AG10803 (cell line): ENCODE results near the gene NHSL2.

Experiments
- DNase-seq: peaks from one replicate; pipeline ENCODE4 v3.0.0; 2010; ENCODE audit warnings: low read depth
- H3K4me3 ChIP-seq: 2 replicates; pipeline ENCODE4 v1.5.1; 2011; ENCODE audit warnings: mild to moderate bottlenecking, low read length, control low read depth
- TF ChIP-seq, protein P1 (sequence below): conservative IDR thresholded peaks from 2 replicates; pipeline ENCODE4 v1.5.1; 2011; ENCODE audit warnings: mild to moderate bottlenecking, low read length, control low read depth, inconsistent platforms

The NHSL2 gene

DNA sequence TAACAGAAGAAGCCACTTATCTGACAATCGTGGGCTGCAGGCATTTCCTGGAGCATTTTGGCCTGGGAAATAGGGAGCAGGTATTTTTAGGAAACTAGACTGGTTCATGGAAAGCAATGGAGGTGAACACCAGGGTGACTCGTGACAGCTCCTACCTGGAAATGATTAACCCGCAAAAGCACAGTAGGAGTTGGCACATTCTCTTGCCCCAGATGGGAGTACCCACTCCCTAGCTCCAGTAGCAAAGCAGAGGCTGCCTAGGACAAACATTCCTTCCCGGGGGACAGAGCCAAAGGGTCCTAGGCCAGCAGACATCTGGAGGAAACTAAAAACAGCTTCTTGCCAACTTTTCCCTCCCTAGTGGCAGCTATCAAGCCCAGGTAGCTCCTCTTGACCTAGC, 192.1 kb downstream of the NHSL2 start:
- TF ChIP-seq, protein P1, sequence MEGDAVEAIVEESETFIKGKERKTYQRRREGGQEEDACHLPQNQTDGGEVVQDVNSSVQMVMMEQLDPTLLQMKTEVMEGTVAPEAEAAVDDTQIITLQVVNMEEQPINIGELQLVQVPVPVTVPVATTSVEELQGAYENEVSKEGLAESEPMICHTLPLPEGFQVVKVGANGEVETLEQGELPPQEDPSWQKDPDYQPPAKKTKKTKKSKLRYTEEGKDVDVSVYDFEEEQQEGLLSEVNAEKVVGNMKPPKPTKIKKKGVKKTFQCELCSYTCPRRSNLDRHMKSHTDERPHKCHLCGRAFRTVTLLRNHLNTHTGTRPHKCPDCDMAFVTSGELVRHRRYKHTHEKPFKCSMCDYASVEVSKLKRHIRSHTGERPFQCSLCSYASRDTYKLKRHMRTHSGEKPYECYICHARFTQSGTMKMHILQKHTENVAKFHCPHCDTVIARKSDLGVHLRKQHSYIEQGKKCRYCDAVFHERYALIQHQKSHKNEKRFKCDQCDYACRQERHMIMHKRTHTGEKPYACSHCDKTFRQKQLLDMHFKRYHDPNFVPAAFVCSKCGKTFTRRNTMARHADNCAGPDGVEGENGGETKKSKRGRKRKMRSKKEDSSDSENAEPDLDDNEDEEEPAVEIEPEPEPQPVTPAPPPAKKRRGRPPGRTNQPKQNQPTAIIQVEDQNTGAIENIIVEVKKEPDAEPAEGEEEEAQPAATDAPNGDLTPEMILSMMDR: no peak
- DNase-seq: no peak
- H3K4me3 ChIP-seq: no peak overlapping the region

DNA sequence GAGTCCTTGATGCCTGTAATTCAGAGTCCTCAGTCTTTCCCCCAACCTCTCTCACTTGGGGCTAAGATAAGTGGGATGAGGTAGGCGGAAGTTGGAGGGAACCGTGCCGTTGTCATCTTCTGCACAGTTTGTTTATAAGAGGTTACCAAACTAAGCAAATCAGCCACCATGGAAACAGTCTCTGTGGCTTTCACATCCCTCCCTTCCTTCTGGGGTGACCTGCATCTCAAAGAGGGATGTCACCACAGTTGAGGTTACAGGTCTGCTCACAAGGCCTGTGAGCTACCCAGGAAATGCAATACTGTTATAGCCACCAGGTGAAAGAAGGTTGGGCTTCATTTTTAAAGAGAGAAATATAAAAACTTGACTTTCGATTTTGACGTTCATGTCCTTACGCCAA, 194.8 kb downstream of the NHSL2 start:
- TF ChIP-seq, protein P1: no peak
- DNase-seq: no peak
- no peak overlapping the region for H3K4me3 ChIP-seq

DNA sequence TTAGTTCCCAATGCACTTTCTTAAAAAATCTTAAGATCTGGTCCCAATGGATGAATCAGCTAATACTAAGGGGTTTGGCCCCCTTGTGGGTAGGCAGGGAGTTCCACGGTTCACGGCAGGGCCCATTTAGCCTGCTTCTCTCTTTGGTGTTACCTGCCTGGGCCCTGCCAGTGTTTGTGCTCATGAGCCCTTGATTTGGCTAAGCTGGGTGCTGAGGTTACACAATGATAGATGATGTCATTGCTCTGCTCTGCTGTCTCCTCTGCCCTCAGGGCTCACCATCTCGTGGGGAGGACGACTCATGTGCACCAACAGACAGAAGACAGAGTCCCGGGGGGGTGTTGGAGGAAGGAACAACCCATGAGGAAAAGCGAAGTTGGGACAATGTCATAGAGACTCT, 196.7 kb downstream of the NHSL2 start:
- DNase-seq: peak; percentile 41
- TF ChIP-seq, protein P1: no peak
- H3K4me3 ChIP-seq: no peak overlapping the region

DNA sequence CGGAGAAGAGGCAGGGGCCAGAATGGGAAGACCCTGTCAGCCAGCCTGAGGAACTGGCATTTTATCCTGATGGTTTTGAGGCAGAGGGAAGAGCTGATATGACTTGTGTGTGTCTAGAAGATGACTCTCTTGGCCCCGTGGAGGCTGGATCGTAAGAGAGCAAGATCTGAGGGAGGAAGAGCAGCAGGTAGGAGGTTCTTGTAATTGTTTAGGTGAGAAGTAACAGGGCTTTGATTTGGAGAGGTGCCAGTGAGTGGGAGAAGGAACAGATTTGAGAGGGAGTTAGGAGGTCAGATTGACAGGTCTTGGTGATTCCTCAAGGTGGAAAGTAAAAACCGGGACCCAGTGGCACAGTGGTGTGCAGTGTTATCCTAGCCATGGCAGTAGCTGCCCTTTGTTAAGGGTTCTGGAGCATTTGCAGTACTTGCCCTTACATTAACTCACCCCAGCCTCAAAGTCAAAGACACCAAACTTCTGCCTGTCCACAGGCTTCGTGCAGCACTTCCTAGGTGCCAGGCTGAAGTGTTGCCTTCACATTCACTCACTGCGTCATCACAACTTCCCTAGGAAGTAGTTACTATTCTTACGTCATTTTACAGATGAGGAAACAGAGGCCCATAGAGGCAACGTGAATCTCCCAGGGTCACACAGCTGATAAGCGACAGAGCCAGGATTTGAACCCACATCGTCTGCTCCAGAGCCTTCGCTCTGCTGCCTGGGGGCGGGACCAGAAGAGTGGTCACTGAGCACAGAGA, 197.4 kb downstream of the NHSL2 start:
- no peak for DNase-seq
- TF ChIP-seq, protein P1: no peak
- no peak overlapping the region for H3K4me3 ChIP-seq

DNA sequence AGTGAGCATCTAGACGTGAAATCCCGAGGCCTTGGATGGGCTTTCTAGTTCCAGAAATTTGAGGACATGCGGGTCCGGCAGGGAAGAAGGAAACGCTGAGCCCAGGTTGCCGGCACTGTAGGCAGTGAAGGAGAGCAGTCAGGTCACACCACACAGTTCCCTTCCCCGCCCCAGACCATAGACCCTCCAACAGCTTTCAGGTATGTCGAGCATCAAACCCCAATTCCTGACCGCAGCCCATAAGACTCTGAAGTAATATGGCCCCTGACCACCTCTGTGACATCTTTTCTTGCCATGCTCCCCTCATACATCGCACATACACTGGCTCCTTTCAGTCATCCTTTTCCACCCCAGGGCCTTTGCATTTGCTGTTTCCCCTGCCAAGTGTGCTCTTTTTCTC, 198.0 kb downstream of the NHSL2 start:
- TF ChIP-seq, protein P1: no peak
- no peak for DNase-seq
- no peak overlapping the region for H3K4me3 ChIP-seq

DNA sequence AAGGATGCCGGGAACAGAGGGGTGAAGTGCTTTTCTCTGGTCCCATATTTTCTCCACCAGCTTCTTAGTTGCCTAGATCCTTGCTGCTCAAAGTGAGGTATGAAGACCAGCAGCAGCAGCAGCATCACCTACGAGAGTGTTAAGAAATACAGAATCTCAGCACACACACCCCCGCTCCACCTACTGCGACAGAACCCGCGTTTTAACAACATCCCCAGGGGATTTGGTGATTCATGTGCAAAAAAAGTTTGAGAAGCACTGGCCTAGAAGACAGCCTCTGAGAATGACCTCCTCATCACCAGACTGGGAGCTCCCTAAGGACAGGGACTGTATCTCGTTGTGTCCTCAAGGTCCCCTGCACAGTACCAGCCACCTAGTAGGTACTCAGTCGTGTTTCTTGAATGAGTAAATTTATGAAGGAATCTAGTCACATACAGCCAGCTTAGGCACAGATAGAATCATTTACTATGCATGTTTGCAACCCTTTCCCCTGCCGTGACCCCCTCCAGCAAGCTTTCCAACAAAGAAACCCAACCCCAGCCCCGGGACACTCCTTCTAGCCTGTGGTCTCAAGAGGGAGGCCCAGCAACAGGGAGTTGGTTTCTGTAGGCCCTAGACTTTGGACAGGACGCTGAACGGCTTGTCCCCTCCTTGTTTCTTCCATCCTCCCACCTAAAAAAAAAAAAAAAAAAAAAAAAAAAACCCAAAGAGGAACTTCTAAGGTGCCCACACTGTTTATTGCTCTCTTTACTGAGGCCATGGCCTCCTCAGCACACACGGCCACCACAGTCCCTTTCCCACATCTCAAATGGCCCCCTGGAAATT, 199.6 kb downstream of the NHSL2 start:
- TF ChIP-seq, protein P1: no peak
- DNase-seq: no peak
- H3K4me3 ChIP-seq: no peak overlapping the region
